Endothelial cell of umbilical vein (primary cell): ENCODE measurements around the gene MAP1B.

Experiments used
- CTCF ChIP-seq, 2 donors: IDR thresholded peaks; 1 replicate in 1 of 2; 2 replicates in 1 of 2; pipeline ENCODE4 v1.5.1; 2011; ENCODE audit warnings: low read length in 2 of 2, mild to moderate bottlenecking in 2 of 2, moderate library complexity in 2 of 2, control low read depth in 1 of 2, inconsistent platforms in 1 of 2, low read depth in 1 of 2; ENCODE audit not compliant: insufficient read depth in 1 of 2; ENCODE audit errors: extremely low read depth in 1 of 2
- EZH2 ChIP-seq: IDR thresholded peaks from 2 replicates; pipeline ENCODE4 v1.6.1; 2012; ENCODE audit warnings: borderline replicate concordance, low read depth, mild to moderate bottlenecking, moderate library complexity, low read length, inconsistent platforms; ENCODE audit not compliant: severe bottlenecking
- POLR2AphosphoS5 ChIP-seq: IDR thresholded peaks from 2 replicates; pipeline ENCODE4 v1.6.1; 2012; ENCODE audit warnings: low read depth, mild to moderate bottlenecking, control low read depth, low read length, moderate library complexity; ENCODE audit not compliant: insufficient read depth

DNA sequence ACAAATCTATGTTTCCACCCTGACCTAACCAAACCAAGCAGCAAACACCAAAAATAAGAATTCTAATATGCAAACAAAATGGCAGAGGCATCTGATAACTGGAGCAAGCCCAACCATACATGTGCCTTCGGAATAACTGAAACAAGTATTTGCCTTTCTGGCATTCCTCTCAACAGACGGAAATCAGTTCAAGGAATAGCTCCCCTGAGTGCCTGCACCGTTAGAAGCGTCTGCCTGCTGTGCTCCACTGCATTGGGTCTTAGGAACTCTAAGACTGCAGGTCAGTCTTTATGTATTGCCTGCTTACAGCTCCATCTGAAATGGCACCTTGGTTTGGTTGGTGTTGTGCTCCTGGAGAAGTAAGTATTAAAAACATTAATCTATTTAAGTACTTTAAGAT, 114.3 kb downstream of the MAP1B start:
- TF ChIP-seq CTCF (IDR thresholded peaks at IDR 0.05; ENCODE audit: extremely low read depth in 1 of 2, insufficient read depth in 1 of 2, low read depth in 1 of 2, low read length in 2 of 2) (no peak), EZH2 (no peak), POLR2AphosphoS5 (no peak)
